Peyer's patch (tissue), 4 donors: Measurements from ENCODE around the gene TDRD3. TPM values are rescaled to one million over a fixed set of nuclear protein-coding genes. Genes with fewer than 3 reads are reported as not detected.

Experiments
- DNase-seq, 3 donors: peaks; one replicate each; pipeline ENCODE4 v3.0.0-alpha.2; 2017 to 2019
- H3K27ac ChIP-seq, 4 donors: fragments of 200-600 bp; sonication (generic); one replicate each; pipeline ENCODE4 v1.5.1; 2016 to 2019
- H3K27me3 ChIP-seq, 2 donors: fragments of 200-600 bp; sonication (generic); one replicate each; pipeline ENCODE4 v1.5.1; 2019
- H3K36me3 ChIP-seq, 3 donors: fragments of 200-600 bp; sonication (generic); one replicate each; pipeline ENCODE4 v1.5.1; 2016 to 2019
- H3K4me1 ChIP-seq, 4 donors: fragments of 200-600 bp; sonication (generic); one replicate each; pipeline ENCODE4 v1.5.1; 2016 to 2019
- H3K4me3 ChIP-seq, 4 donors: fragments of 200-600 bp; sonication (generic); 1 replicate in 3 of 4; 2 replicates in 1 of 4; pipeline ENCODE4 v1.5.1; 2016 to 2019; ENCODE audit warnings: mild to moderate bottlenecking in 1 of 4
- H3K9me3 ChIP-seq, 4 donors: fragments of 200-600 bp; sonication (generic); one replicate each; pipeline ENCODE4 v1.5.1; 2016 to 2019; ENCODE audit warnings: mild to moderate bottlenecking in 1 of 4
- CTCF ChIP-seq, 6 experiments: fragments of 450-650 bp in 4 of 6; fragments of 200-600 bp in 2 of 6; sonication (generic) in 1 of 6; IDR thresholded peaks; one replicate each; pipeline ENCODE4 v1.5.1; 2017 to 2019; ENCODE audit warnings: antibody characterized with exemption in 6 of 6, mild to moderate bottlenecking in 3 of 6, moderate library complexity in 1 of 6
- POLR2A ChIP-seq, 2 donors: fragments of 450-650 bp; IDR thresholded peaks; one replicate each; pipeline ENCODE4 v1.5.1; 2017; ENCODE audit warnings: antibody characterized with exemption in 2 of 2, mild to moderate bottlenecking in 2 of 2, moderate library complexity in 2 of 2
- total RNA-seq, 4 donors: library from RNA; depleted of rRNA; stranded (reverse); fragments of >200 nt; gene quantifications; one replicate each; pipeline ENCODE4 v1.1.0, GENCODE V29; 2016

Gene TDRD3
- total RNA-seq, 4 donors from 2014 or later = 18.4 to 29.9 (median 20.9) TPM

GRCh38 chr13:60491531-60491930 is 94.5 kb downstream of the TDRD3 start:
- DNase-seq = no peak
- no peak overlapping the region for H3K27ac ChIP-seq
- H3K9me3 ChIP-seq = no peaks in the 10 kb centered on the region
- H3K27me3 ChIP-seq = no peaks in the 10 kb centered on the region
- peaks cover 0 to 41% (median 0%) of the 10 kb centered on the region in 3 donors for H3K36me3 ChIP-seq
- no peak overlapping the region for H3K4me3 ChIP-seq
- H3K4me1 ChIP-seq = no peaks in the 10 kb centered on the region
- TF ChIP-seq CTCF (IDR thresholded peaks at IDR 0.05) (no peak), POLR2A (IDR thresholded peaks at IDR 0.05) (no peak)

GRCh38 chr13:60492187-60492586 is 95.2 kb downstream of the TDRD3 start:
- DNase-seq = no peak
- Histone ChIP-seq H3K4me3 (no peak overlapping the region), H3K27ac (no peak overlapping the region), H3K9me3 (no peaks in the 10 kb centered on the region), H3K4me1 (no peaks in the 10 kb centered on the region), H3K27me3 (no peaks in the 10 kb centered on the region), H3K36me3 (peaks cover 0 to 41% (median 0%) of the 10 kb centered on the region in 3 donors)
- TF ChIP-seq CTCF (IDR thresholded peaks at IDR 0.05) = no peak
- no peak for TF ChIP-seq POLR2A (IDR thresholded peaks at IDR 0.05)

GRCh38 chr13:60494296-60494695 is 97.3 kb downstream of the TDRD3 start:
- H3K27ac ChIP-seq = no peak overlapping the region
- TF ChIP-seq POLR2A (IDR thresholded peaks at IDR 0.05) (no peak), CTCF (IDR thresholded peaks at IDR 0.05) (no peak)
- no peaks in the 10 kb centered on the region for H3K4me1 ChIP-seq
- no peak for DNase-seq
- H3K27me3 ChIP-seq = no peaks in the 10 kb centered on the region
- H3K4me3 ChIP-seq = no peak overlapping the region
- peaks cover 0 to 29% (median 0%) of the 10 kb centered on the region in 3 donors for H3K36me3 ChIP-seq
- H3K9me3 ChIP-seq = no peaks in the 10 kb centered on the region

GRCh38 chr13:60501236-60501635 is 104.2 kb downstream of the TDRD3 start:
- peaks cover 0 to 6% (median 0%) of the 10 kb centered on the region in 4 donors for H3K9me3 ChIP-seq
- no peak overlapping the region for H3K27ac ChIP-seq
- no peak overlapping the region for H3K4me3 ChIP-seq
- no peaks in the 10 kb centered on the region for H3K4me1 ChIP-seq
- H3K27me3 ChIP-seq = no peaks in the 10 kb centered on the region
- H3K36me3 ChIP-seq = peaks cover 0 to 36% (median 0%) of the 10 kb centered on the region in 3 donors
- DNase-seq = no peak
- TF ChIP-seq POLR2A (IDR thresholded peaks at IDR 0.05) (no peak), CTCF (IDR thresholded peaks at IDR 0.05) (no peak)

GRCh38 chr13:60509601-60510386 is 112.8 kb downstream of the TDRD3 start:
- no peaks in the 10 kb centered on the region for H3K4me1 ChIP-seq
- TF ChIP-seq POLR2A (IDR thresholded peaks at IDR 0.05) (no peak), CTCF (IDR thresholded peaks at IDR 0.05) (no peak)
- H3K4me3 ChIP-seq = no peak overlapping the region
- H3K9me3 ChIP-seq = no peaks in the 10 kb centered on the region
- H3K27me3 ChIP-seq = no peaks in the 10 kb centered on the region
- H3K27ac ChIP-seq = no peak overlapping the region
- DNase-seq = no peak
- peaks cover 0 to 25% (median 0%) of the 10 kb centered on the region in 3 donors for H3K36me3 ChIP-seq
